Transverse colon (tissue), 4 donors: ENCODE data around the gene BEST3.

ENCODE experiments used
- EP300 ChIP-seq: sonication (generic); formaldehyde crosslinking; IDR thresholded peaks from one replicate; pipeline ENCODE4 v1.6.1; 2017; ENCODE audit warnings: antibody characterized with exemption, low read depth
- POLR2A ChIP-seq: fragments of 450-650 bp; IDR thresholded peaks from one replicate; pipeline ENCODE4 v1.6.1; 2016; ENCODE audit warnings: antibody characterized with exemption, mild to moderate bottlenecking, moderate library complexity
- POLR2AphosphoS5 ChIP-seq, 3 donors: sonication (generic); formaldehyde crosslinking; IDR thresholded peaks; one replicate each; pipeline ENCODE4 v1.6.1; 2016; ENCODE audit warnings: antibody characterized with exemption in 3 of 3
- TF ChIP-seq, protein P1 (sequence below), 5 experiments: fragments of 200-600 bp in 3 of 5; fragments of 450-650 bp in 2 of 5; sonication (generic) in 3 of 5; IDR thresholded peaks; 1 replicate in 2 of 5; 2 replicates in 3 of 5; pipeline ENCODE4 v1.5.1; 2016 to 2017; ENCODE audit warnings: antibody characterized with exemption in 5 of 5, inconsistent platforms in 3 of 5, mild to moderate bottlenecking in 2 of 5, moderate library complexity in 1 of 5

DNA sequence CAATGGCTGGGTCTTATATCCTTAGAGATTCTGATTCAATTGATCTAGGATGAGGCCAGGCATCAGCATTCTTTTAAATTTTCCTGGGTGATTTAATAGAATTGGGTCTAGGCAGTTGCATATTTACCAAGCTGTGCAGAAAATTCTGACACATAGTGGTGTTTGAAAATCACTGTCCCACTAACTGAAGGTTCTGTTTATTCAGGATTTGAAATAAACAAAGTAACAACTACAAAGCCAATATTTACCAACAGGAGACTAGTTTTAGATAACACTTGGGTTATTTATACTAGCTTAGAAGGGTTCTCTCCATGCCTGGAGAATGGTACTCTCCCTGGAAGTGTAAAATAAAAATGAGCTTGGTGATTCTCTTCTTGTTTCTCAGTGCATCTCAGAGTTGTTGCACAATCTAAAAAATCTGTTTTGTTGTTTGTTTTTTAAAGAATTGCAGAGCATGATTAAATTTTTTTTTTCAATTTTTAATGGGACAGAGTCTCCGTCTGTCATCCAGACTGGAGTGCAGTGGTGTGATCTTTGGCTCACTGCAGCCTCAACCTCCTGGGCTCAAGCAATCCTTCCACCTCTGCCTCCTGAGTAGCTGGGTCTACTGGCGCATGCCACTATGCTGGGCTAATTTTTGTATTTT, 16.9 kb downstream of the BEST3 start:
- TF ChIP-seq POLR2AphosphoS5 (IDR thresholded peaks at IDR 0.05) (no peak), POLR2A (no peak), EP300 (no peak)
- TF ChIP-seq, protein P1, sequence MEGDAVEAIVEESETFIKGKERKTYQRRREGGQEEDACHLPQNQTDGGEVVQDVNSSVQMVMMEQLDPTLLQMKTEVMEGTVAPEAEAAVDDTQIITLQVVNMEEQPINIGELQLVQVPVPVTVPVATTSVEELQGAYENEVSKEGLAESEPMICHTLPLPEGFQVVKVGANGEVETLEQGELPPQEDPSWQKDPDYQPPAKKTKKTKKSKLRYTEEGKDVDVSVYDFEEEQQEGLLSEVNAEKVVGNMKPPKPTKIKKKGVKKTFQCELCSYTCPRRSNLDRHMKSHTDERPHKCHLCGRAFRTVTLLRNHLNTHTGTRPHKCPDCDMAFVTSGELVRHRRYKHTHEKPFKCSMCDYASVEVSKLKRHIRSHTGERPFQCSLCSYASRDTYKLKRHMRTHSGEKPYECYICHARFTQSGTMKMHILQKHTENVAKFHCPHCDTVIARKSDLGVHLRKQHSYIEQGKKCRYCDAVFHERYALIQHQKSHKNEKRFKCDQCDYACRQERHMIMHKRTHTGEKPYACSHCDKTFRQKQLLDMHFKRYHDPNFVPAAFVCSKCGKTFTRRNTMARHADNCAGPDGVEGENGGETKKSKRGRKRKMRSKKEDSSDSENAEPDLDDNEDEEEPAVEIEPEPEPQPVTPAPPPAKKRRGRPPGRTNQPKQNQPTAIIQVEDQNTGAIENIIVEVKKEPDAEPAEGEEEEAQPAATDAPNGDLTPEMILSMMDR (IDR thresholded peaks at IDR 0.05), result no peak
